OCI-LY3 (cell line): Measurements from ENCODE around the gene UBAP1.

Experiments used
- CTCF ChIP-seq: fragments of 200-600, 300-600 bp; sonication (generic); IDR thresholded peaks from 2 replicates; pipeline ENCODE4 v1.5.1; 2014; ENCODE audit warnings: antibody characterized with exemption, low read length, low read depth
- EZH2phosphoT487 ChIP-seq: fragments of 200-600 bp; shearing (Covaris generic); IDR thresholded peaks from 2 replicates; pipeline ENCODE4 v1.6.1; 2018; ENCODE audit warnings: antibody characterized with exemption, mixed run types, low read depth

- TF ChIP-seq CTCF = no peak
- no peak for TF ChIP-seq EZH2phosphoT487
These were observed 19.2 kb downstream of the UBAP1 start for GRCh38 chr9:34197756-34198711.
